Fibroblast of lung (primary cell): ENCODE data around the gene CD200.

ENCODE experiments used
- EZH2 ChIP-seq: IDR thresholded peaks from 2 replicates; pipeline ENCODE4 v1.5.1; 2012; ENCODE audit warnings: low read length, control low read depth, mild to moderate bottlenecking; ENCODE audit errors: missing control alignments
- TF ChIP-seq, protein P1 (sequence below), 2 donors: IDR thresholded peaks in 1 of 2; conservative IDR thresholded peaks in 1 of 2; 1 replicate in 1 of 2; 2 replicates in 1 of 2; pipeline ENCODE4 v1.5.1; 2011 to 2012; ENCODE audit warnings: low read length in 2 of 2, control low read depth in 1 of 2, inconsistent platforms in 1 of 2, low read depth in 1 of 2, mild to moderate bottlenecking in 1 of 2

GRCh38 chr3:112365636-112366035, 32.7 kb downstream of the CD200 start:
- TF ChIP-seq EZH2, result no peak
- TF ChIP-seq, protein P1, sequence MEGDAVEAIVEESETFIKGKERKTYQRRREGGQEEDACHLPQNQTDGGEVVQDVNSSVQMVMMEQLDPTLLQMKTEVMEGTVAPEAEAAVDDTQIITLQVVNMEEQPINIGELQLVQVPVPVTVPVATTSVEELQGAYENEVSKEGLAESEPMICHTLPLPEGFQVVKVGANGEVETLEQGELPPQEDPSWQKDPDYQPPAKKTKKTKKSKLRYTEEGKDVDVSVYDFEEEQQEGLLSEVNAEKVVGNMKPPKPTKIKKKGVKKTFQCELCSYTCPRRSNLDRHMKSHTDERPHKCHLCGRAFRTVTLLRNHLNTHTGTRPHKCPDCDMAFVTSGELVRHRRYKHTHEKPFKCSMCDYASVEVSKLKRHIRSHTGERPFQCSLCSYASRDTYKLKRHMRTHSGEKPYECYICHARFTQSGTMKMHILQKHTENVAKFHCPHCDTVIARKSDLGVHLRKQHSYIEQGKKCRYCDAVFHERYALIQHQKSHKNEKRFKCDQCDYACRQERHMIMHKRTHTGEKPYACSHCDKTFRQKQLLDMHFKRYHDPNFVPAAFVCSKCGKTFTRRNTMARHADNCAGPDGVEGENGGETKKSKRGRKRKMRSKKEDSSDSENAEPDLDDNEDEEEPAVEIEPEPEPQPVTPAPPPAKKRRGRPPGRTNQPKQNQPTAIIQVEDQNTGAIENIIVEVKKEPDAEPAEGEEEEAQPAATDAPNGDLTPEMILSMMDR (conservative IDR thresholded peaks at IDR 0.05 in 1 of 2, IDR thresholded peaks at IDR 0.05 in 1 of 2; ENCODE audit: low read depth in 1 of 2, low read length in 2 of 2), result no peak
